HL-60/S4 treated with phorbol 12-myristate 13-acetate at 8.2 ng/mL for 4 days and 3 days (cell line): ENCODE measurements around the gene NDFIP1.

Experiments used
- in situ Hi-C: fragments of 300-500 bp; cut with MboI; formaldehyde crosslinking; loops from 2 replicates; pipeline ENCODE4 v1.15.0; 2022; ENCODE audit warnings: low sequenced_read_pairs

NDFIP1 gene

GRCh38 chr5:142151436-142152383 is 43.1 kb downstream of the NDFIP1 start:
- in situ Hi-C loops = loop anchor here (10.0 kb wide), 1 partner anchor 403 kb away; no protein-coding TSS in a partner anchor

- in situ Hi-C loops = loop anchor here (10.0 kb wide), 1 partner anchor 402 kb away; no protein-coding TSS in a partner anchor
These were observed 43.8 kb downstream of the NDFIP1 start for GRCh38 chr5:142152384-142152732.

GRCh38 chr5:142153674-142154448 is 45.3 kb downstream of the NDFIP1 start:
- in situ Hi-C loops = loop anchor here (10.0 kb wide), 1 partner anchor 401 kb away; no protein-coding TSS in a partner anchor

- in situ Hi-C loops = loop anchor here (10.0 kb wide), 1 partner anchor 400 kb away; no protein-coding TSS in a partner anchor
These were observed 45.9 kb downstream of the NDFIP1 start for GRCh38 chr5:142154449-142154841.

GRCh38 chr5:142156839-142157463 is 48.4 kb downstream of the NDFIP1 start:
- in situ Hi-C loops = loop anchor here (10.0 kb wide), 1 partner anchor 398 kb away; no protein-coding TSS in a partner anchor

GRCh38 chr5:142159354-142159753 is 50.8 kb downstream of the NDFIP1 start:
- in situ Hi-C loops = loop anchor here (10.0 kb wide), 1 partner anchor 395 kb away; no protein-coding TSS in a partner anchor

GRCh38 chr5:142164315-142164714 is 55.7 kb downstream of the NDFIP1 start:
- in situ Hi-C loops = no loop called here

GRCh38 chr5:142166754-142167153 is 58.2 kb downstream of the NDFIP1 start:
- in situ Hi-C loops = no loop called here

- in situ Hi-C loops = no loop called here
These were observed 58.9 kb downstream of the NDFIP1 start for GRCh38 chr5:142167458-142167857.

- in situ Hi-C loops = no loop called here
These were observed 59.8 kb downstream of the NDFIP1 start for GRCh38 chr5:142168365-142168764.

GRCh38 chr5:142170254-142170953 is 61.8 kb downstream of the NDFIP1 start:
- in situ Hi-C loops = no loop called here

- in situ Hi-C loops = no loop called here
These were observed 62.7 kb downstream of the NDFIP1 start for GRCh38 chr5:142171270-142171669.

GRCh38 chr5:142175039-142175438 is 66.5 kb downstream of the NDFIP1 start:
- in situ Hi-C loops = no loop called here

GRCh38 chr5:142175461-142176142 is 67.0 kb downstream of the NDFIP1 start:
- in situ Hi-C loops = no loop called here

- in situ Hi-C loops = no loop called here
These were observed 67.7 kb downstream of the NDFIP1 start for GRCh38 chr5:142176255-142176654.

- in situ Hi-C loops = no loop called here
These were observed 70.1 kb downstream of the NDFIP1 start for GRCh38 chr5:142178651-142179050.

GRCh38 chr5:142179776-142180387 is 71.3 kb downstream of the NDFIP1 start:
- in situ Hi-C loops = no loop called here

GRCh38 chr5:142181096-142181495 is 72.5 kb downstream of the NDFIP1 start:
- in situ Hi-C loops = no loop called here

GRCh38 chr5:142181547-142182163 is 73.1 kb downstream of the NDFIP1 start:
- in situ Hi-C loops = no loop called here
